ENCODE data around the gene RASGRP3. TPM values are rescaled to one million over a fixed set of nuclear protein-coding genes. Genes with fewer than 3 reads are reported as not detected.

Gene RASGRP3
- total and polyA plus RNA-seq, 2 of the 13 experiments (the other 11 are each of a cell fraction or from before 2014, with no cell fraction given), result 0.01 TPM; not detected in 1

- TF ChIP-seq ZNF350 (CRISPR knock-in tag; IDR thresholded peaks at IDR 0.05; ENCODE audit: borderline replicate concordance, low read depth), result no peak
- no peak for TF ChIP-seq ZNF550 (CRISPR knock-in tag; IDR thresholded peaks at IDR 0.05; ENCODE audit: borderline replicate concordance)
- TF ChIP-seq YEATS2 (CRISPR knock-in tag; IDR thresholded peaks at IDR 0.05; ENCODE audit: borderline replicate concordance), result no peak
- TF ChIP-seq REPIN1 (CRISPR knock-in tag; IDR thresholded peaks at IDR 0.05; ENCODE audit: borderline replicate concordance, low read depth), result 0 out of 2 replicates have a peak, but pooled peaks have one; percentile 19
- no peak for TF ChIP-seq JDP2 (CRISPR knock-in tag; IDR thresholded peaks at IDR 0.05; ENCODE audit: borderline replicate concordance)
- TF ChIP-seq ZFX (CRISPR knock-in tag; IDR thresholded peaks at IDR 0.05; ENCODE audit: low read depth), result no peak
- TF ChIP-seq ZNF614 (CRISPR knock-in tag; IDR thresholded peaks at IDR 0.05; ENCODE audit: borderline replicate concordance), result peak; percentile 9; the same call in 1 of the 2 replicates
- no peak for TF ChIP-seq HNF4A (CRISPR knock-in tag; IDR thresholded peaks at IDR 0.05)
- peak; percentile 8 to 93; a peak in 2 of 4 replicates for TF ChIP-seq HMGXB4 (CRISPR knock-in tag; IDR thresholded peaks at IDR 0.05; ENCODE audit: borderline replicate concordance in 1 of 2, low read depth in 1 of 2)
- no peak for TF ChIP-seq POGZ (CRISPR knock-in tag; IDR thresholded peaks at IDR 0.05)
- TF ChIP-seq ARHGAP35 (CRISPR knock-in tag; IDR thresholded peaks at IDR 0.05; ENCODE audit: borderline replicate concordance), result no peak
- TF ChIP-seq FOSL2 (CRISPR knock-in tag; IDR thresholded peaks at IDR 0.05), result 0 out of 2 replicates have a peak, but pooled peaks have one; percentile 32
- no peak for TF ChIP-seq IKZF4 (CRISPR knock-in tag; IDR thresholded peaks at IDR 0.05; ENCODE audit: borderline replicate concordance, low read depth, not compliant biosample characterization)
- 0 out of 2 replicates have a peak, but pooled peaks have one; percentile 11 for TF ChIP-seq HMG20B (CRISPR knock-in tag; conservative IDR thresholded peaks at IDR 0.05)
- TF ChIP-seq ZNF670 (CRISPR knock-in tag; IDR thresholded peaks at IDR 0.05; ENCODE audit: borderline replicate concordance), result no peak
- no peak for TF ChIP-seq PHF8 (CRISPR knock-in tag; IDR thresholded peaks at IDR 0.05)
- no peak for TF ChIP-seq FOXP4 (CRISPR knock-in tag; IDR thresholded peaks at IDR 0.05)
- TF ChIP-seq HNF1A (IDR thresholded peaks at IDR 0.05; ENCODE audit: low read depth), result no peak
- no peak for TF ChIP-seq HNF1A (CRISPR knock-in tag; IDR thresholded peaks at IDR 0.05; ENCODE audit: borderline replicate concordance)
- TF ChIP-seq ZNF121 (CRISPR knock-in tag; IDR thresholded peaks at IDR 0.05), result no peak
Observed at GRCh38 chr2:33475224-33476130, 972 bp upstream of the RASGRP3 start (continued).
